Measurements from ENCODE around the gene MSANTD7. TPM values are rescaled to one million over a fixed set of nuclear protein-coding genes. Genes with fewer than 3 reads are reported as not detected.

The MSANTD7 gene
- total and polyA plus RNA-seq, 2 of the 13 experiments (the other 11 are each of a cell fraction or from before 2014, with no cell fraction given): 3.7 to 16.7 TPM

DNA sequence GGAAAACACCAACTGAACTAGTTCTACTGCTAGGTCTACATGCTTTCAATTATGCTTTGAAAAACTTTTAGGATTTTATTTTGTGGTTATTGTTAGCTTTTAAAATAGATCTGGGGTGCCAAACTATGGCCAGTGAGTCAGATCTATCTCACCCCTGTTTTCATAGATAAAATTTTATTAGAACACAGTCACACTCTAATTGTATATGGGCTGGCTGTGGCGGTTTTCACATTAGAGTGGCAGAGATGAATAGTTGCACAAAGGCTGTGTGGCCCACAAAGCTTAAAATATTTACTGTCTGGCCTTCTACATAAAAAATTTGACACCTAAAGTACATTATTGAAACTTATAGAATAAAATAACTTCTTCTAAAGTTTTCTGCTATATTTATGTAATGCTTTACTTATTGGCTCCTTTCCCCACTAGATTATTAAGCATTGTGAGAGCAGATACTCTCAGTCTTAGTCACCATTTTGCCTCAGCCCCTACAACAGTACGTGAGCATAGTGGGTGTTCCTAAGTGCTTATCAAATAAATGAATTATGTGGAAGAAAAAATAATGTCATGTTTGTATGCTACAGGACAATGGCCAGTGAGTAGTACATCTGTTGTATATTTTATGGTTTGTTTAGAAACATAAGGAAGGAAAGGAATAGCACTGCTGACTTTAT lies 35.1 kb downstream of the MSANTD7 start:
- DNase-seq (ENCODE audit: low spot score) (no peak), ATAC-seq (no peak), FAIRE-seq (no peak)
- no peak overlapping the region for H2AFZ ChIP-seq (ENCODE audit: low read length)
- H3K27ac ChIP-seq (ENCODE audit: extremely low read length, insufficient read depth, low read length): no peak overlapping the region
- no peaks in the 10 kb centered on the region for H3K9me3 ChIP-seq (ENCODE audit: low read length)
- peaks cover 0 to 1% of the 10 kb centered on the region in 2 experiments; a peak in 1 of 5 replicates for H3K36me3 ChIP-seq (replicated peaks in 1 of 2; ENCODE audit: control insufficient read depth in 1 of 2, insufficient read depth in 2 of 2, low read length in 2 of 2)
- intact Hi-C loops (cut with micrococcal nuclease; ENCODE audit: unreplicated experiment): loop anchor here (10.0 kb wide), 1 partner anchor 82 kb away; the partner anchor contains the start of genes DCLRE1C and MEIG1
- peaks cover 15% of the 10 kb centered on the region for H3K79me2 ChIP-seq (ENCODE audit: insufficient read depth, low read length)
- in situ Hi-C loops (cut with HindIII; ENCODE audit: extremely low pct_ligation_motif_present, low pct_unique_long_range_greater_than_20kb): no loop called here
- no peaks in the 10 kb centered on the region for H4K20me1 ChIP-seq (ENCODE audit: insufficient read depth, low read length)
- H3K4me3 ChIP-seq (replicated peaks in 1 of 3; ENCODE audit: insufficient read depth in 1 of 3, low read depth in 2 of 3, low read length in 3 of 3): no peak overlapping the region
- peaks cover 18% of the 10 kb centered on the region for H3K4me1 ChIP-seq (ENCODE audit: insufficient read depth, low read length)
- 95% methylated on average over 2 of the region's 2 CpGs for WGBS (ENCODE audit: low lambda C conversion rate)
- no peak overlapping the region for H3K9ac ChIP-seq (ENCODE audit: insufficient read depth, low read depth, low read length)
- ChIA-PET POLR2A (no interaction called here), CTCF (ENCODE audit: low intra/inter-chr PET ratio, low total read pairs) (no interaction called here)
- no peak overlapping the region for H3K4me2 ChIP-seq (ENCODE audit: low read depth, low read length)
- no TSS peak for BruUV-seq (replicated peaks)
- no peaks in the 10 kb centered on the region; a peak in 1 of 5 replicates for H3K27me3 ChIP-seq (ENCODE audit: control insufficient read depth in 1 of 2, insufficient read depth in 2 of 2, low read length in 2 of 2)
- TF ChIP-seq STAT5B (CRISPR knock-in tag; IDR thresholded peaks at IDR 0.05): no peak
- no peak for TF ChIP-seq ZFP1 (CRISPR knock-in tag; IDR thresholded peaks at IDR 0.05)
- TF ChIP-seq, protein P1, sequence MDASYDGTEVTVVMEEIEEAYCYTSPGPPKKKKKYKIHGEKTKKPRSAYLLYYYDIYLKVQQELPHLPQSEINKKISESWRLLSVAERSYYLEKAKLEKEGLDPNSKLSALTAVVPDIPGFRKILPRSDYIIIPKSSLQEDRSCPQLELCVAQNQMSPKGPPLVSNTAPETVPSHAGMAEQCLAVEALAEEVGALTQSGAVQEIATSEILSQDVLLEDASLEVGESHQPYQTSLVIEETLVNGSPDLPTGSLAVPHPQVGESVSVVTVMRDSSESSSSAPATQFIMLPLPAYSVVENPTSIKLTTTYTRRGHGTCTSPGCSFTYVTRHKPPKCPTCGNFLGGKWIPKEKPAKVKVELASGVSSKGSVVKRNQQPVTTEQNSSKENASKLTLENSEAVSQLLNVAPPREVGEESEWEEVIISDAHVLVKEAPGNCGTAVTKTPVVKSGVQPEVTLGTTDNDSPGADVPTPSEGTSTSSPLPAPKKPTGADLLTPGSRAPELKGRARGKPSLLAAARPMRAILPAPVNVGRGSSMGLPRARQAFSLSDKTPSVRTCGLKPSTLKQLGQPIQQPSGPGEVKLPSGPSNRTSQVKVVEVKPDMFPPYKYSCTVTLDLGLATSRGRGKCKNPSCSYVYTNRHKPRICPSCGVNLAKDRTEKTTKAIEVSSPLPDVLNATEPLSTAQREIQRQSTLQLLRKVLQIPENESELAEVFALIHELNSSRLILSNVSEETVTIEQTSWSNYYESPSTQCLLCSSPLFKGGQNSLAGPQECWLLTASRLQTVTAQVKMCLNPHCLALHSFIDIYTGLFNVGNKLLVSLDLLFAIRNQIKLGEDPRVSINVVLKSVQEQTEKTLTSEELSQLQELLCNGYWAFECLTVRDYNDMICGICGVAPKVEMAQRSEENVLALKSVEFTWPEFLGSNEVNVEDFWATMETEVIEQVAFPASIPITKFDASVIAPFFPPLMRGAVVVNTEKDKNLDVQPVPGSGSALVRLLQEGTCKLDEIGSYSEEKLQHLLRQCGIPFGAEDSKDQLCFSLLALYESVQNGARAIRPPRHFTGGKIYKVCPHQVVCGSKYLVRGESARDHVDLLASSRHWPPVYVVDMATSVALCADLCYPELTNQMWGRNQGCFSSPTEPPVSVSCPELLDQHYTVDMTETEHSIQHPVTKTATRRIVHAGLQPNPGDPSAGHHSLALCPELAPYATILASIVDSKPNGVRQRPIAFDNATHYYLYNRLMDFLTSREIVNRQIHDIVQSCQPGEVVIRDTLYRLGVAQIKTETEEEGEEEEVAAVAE (CRISPR knock-in tag; IDR thresholded peaks at IDR 0.05; ENCODE audit: borderline replicate concordance): no peak
- TF ChIP-seq GTF2F1 (IDR thresholded peaks at IDR 0.05; ENCODE audit: low read length): no peak
- no peak for TF ChIP-seq KAT7 (CRISPR knock-in tag; IDR thresholded peaks at IDR 0.05; ENCODE audit: borderline replicate concordance)
- no peak for TF ChIP-seq AGO1 (IDR thresholded peaks at IDR 0.05; ENCODE audit: low read depth, low read length, poor library complexity, severe bottlenecking)
- TF ChIP-seq, protein P2, sequence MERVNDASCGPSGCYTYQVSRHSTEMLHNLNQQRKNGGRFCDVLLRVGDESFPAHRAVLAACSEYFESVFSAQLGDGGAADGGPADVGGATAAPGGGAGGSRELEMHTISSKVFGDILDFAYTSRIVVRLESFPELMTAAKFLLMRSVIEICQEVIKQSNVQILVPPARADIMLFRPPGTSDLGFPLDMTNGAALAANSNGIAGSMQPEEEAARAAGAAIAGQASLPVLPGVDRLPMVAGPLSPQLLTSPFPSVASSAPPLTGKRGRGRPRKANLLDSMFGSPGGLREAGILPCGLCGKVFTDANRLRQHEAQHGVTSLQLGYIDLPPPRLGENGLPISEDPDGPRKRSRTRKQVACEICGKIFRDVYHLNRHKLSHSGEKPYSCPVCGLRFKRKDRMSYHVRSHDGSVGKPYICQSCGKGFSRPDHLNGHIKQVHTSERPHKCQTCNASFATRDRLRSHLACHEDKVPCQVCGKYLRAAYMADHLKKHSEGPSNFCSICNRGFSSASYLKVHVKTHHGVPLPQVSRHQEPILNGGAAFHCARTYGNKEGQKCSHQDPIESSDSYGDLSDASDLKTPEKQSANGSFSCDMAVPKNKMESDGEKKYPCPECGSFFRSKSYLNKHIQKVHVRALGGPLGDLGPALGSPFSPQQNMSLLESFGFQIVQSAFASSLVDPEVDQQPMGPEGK (CRISPR knock-in tag; IDR thresholded peaks at IDR 0.05): no peak
- TF ChIP-seq TEAD3 (CRISPR knock-in tag; optimal IDR thresholded peaks at IDR 0.05; ENCODE audit: borderline replicate concordance): no peak
- no peak for TF ChIP-seq ZNF136 (CRISPR knock-in tag; IDR thresholded peaks at IDR 0.05; ENCODE audit: low read depth)
- TF ChIP-seq, protein P3, sequence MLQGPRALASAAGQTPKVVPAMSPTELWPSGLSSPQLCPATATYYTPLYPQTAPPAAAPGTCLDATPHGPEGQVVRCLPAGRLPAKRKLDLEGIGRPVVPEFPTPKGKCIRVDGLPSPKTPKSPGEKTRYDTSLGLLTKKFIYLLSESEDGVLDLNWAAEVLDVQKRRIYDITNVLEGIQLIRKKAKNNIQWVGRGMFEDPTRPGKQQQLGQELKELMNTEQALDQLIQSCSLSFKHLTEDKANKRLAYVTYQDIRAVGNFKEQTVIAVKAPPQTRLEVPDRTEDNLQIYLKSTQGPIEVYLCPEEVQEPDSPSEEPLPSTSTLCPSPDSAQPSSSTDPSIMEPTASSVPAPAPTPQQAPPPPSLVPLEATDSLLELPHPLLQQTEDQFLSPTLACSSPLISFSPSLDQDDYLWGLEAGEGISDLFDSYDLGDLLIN (CRISPR knock-in tag; IDR thresholded peaks at IDR 0.05; ENCODE audit: borderline replicate concordance): no peak
- TF ChIP-seq NFYB (CRISPR knock-in tag; IDR thresholded peaks at IDR 0.05): no peak
- TF ChIP-seq NFE2L1 (CRISPR knock-in tag; IDR thresholded peaks at IDR 0.05; ENCODE audit: borderline replicate concordance): no peak
- no peak for TF ChIP-seq ZNF878 (CRISPR knock-in tag; IDR thresholded peaks at IDR 0.05)
- no peak for TF ChIP-seq HDAC2 (CRISPR knock-in tag; IDR thresholded peaks at IDR 0.05)
- no peak for TF ChIP-seq ZNF670 (CRISPR knock-in tag; IDR thresholded peaks at IDR 0.05; ENCODE audit: borderline replicate concordance)
- TF ChIP-seq, protein P4, sequence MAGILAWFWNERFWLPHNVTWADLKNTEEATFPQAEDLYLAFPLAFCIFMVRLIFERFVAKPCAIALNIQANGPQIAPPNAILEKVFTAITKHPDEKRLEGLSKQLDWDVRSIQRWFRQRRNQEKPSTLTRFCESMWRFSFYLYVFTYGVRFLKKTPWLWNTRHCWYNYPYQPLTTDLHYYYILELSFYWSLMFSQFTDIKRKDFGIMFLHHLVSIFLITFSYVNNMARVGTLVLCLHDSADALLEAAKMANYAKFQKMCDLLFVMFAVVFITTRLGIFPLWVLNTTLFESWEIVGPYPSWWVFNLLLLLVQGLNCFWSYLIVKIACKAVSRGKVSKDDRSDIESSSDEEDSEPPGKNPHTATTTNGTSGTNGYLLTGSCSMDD (CRISPR knock-in tag; IDR thresholded peaks at IDR 0.05): no peak
